Activated CD4-positive, alpha-beta T cell treated with anti-CD3 and anti-CD28 coated beads for 36 hours (primary cell): ENCODE data around the gene SFRP2. TPM values are rescaled to one million over a fixed set of nuclear protein-coding genes. Genes with fewer than 3 reads are reported as not detected.

Source experiments
- ATAC-seq: fragments of 200-7000 bp; cut with Tn5 transposase; one replicate; pipeline ENCODE4 v1.10.0; 2021; ENCODE audit warnings: mild to moderate bottlenecking, moderate library complexity
- CTCF ChIA-PET: fragments of 350-600 bp; sonication (Branson Sonifier 250); formaldehyde crosslinking; loops from one replicate; lab custom pipeline; 2021; ENCODE audit warnings: antibody characterized with exemption; lab: Charles Lee
- POLR2A ChIA-PET: fragments of 350-600 bp; sonication (Branson Sonifier 250); formaldehyde crosslinking; loops from one replicate; lab custom pipeline; 2021; ENCODE audit warnings: antibody characterized with exemption, inconsistent platforms; lab: Charles Lee
- DNase-seq: peaks from one replicate; pipeline ENCODE4 v3.0.0-alpha.2; 2020
- H3K27ac Mint-ChIP-seq: one replicate; pipeline ENCODE4 v1.8.0; 2021; ENCODE audit warnings: mixed read lengths
- H3K27me3 Mint-ChIP-seq: one replicate; pipeline ENCODE4 v1.8.0; 2021; ENCODE audit warnings: mixed read lengths
- H3K36me3 Mint-ChIP-seq: one replicate; pipeline ENCODE4 v1.8.0; 2021; ENCODE audit warnings: low read depth, mixed read lengths
- H3K4me1 Mint-ChIP-seq: one replicate; pipeline ENCODE4 v1.8.0; 2021; ENCODE audit warnings: mixed read lengths
- H3K4me3 Mint-ChIP-seq: one replicate; pipeline ENCODE4 v1.8.0; 2021; ENCODE audit warnings: mild to moderate bottlenecking, moderate library complexity, mixed read lengths
- H3K9me3 Mint-ChIP-seq: one replicate; pipeline ENCODE4 v1.8.0; 2021; ENCODE audit warnings: low read depth, mixed read lengths
- intact Hi-C, 2 experiments: fragments of 100-400 bp; cut with DNase I in 1 of 2; cut with micrococcal nuclease in 1 of 2; formaldehyde crosslinking; loops; one replicate each; pipeline versions ENCODE4 v1.14.2 to v1.15.1; 2022 to 2024; cut with DNase I, micrococcal nuclease
- total RNA-seq, 2 experiments: library from RNA; stranded (reverse); gene quantifications; one replicate each; pipeline ENCODE4 v1.2.3, GENCODE V29; 2021

Gene SFRP2
- total RNA-seq, 2 experiments from 2014 or later, result not detected

- Mint-ChIP-seq H3K27ac (no peak overlapping the region), H3K9me3 (no peaks in the 10 kb centered on the region), H3K4me1 (peaks cover 27% of the 10 kb centered on the region), H3K36me3 (no peaks in the 10 kb centered on the region), H3K27me3 (peaks cover 65% of the 10 kb centered on the region), H3K4me3 (no peak overlapping the region)
- intact Hi-C loops, result loop anchor here (2.0 to 10.0 kb wide), 7 partner anchors 233 to 839 kb away; partner anchors contain the start of genes DCHS2 (in 2 of the 2) and PLRG1 (in 1 of the 2)
- no peak for ATAC-seq
- DNase-seq, result no peak
- POLR2A ChIA-PET, result interaction anchor here (0.6 kb wide), 1 partner anchor 23 kb away, joined by 3 read pairs; no protein-coding TSS in a partner anchor
- CTCF ChIA-PET, result interaction anchor here (0.6 to 3.2 kb wide), 27 partner anchors 9 to 783 kb away, joined by 3 to 16 read pairs (median 3); no protein-coding TSS in a partner anchor
These were observed 2.8 kb downstream of the SFRP2 start for GRCh38 chr4:153785910-153786721.

- intact Hi-C loops, result loop anchor here (10.0 kb wide), 2 partner anchors 711 to 841 kb away; partner anchors contain the start of gene DCHS2 (in 1 of the 2)
- Mint-ChIP-seq H3K27me3 (peaks cover 57% of the 10 kb centered on the region), H3K4me1 (peaks cover 13% of the 10 kb centered on the region), H3K4me3 (no peak overlapping the region), H3K36me3 (no peaks in the 10 kb centered on the region), H3K27ac (no peak overlapping the region), H3K9me3 (no peaks in the 10 kb centered on the region)
- ChIA-PET POLR2A (no interaction called here), CTCF (interaction anchor here (0.5 to 0.7 kb wide), 2 partner anchors 353 to 693 kb away, joined by 3 read pairs; no protein-coding TSS in a partner anchor)
- ATAC-seq (no peak), DNase-seq (no peak)
These were observed 4.7 kb downstream of the SFRP2 start for GRCh38 chr4:153784166-153784699.

- Mint-ChIP-seq H3K36me3 (no peaks in the 10 kb centered on the region), H3K4me3 (no peak overlapping the region), H3K27me3 (peaks cover 50% of the 10 kb centered on the region), H3K9me3 (no peaks in the 10 kb centered on the region), H3K4me1 (no peaks in the 10 kb centered on the region), H3K27ac (no peak overlapping the region)
- ChIA-PET CTCF (interaction anchor here (0.6 kb wide), 1 partner anchor 166 kb away, joined by 3 read pairs; no protein-coding TSS in a partner anchor), POLR2A (no interaction called here)
- intact Hi-C loops, result loop anchor here (10.0 kb wide), 2 partner anchors 712 to 842 kb away; partner anchors contain the start of gene DCHS2 (in 1 of the 2)
- DNase-seq, result no peak
- no peak for ATAC-seq
These were observed 6.3 kb downstream of the SFRP2 start for GRCh38 chr4:153782581-153782980.

- H3K27ac Mint-ChIP-seq, result no peak overlapping the region
- DNase-seq (no peak), ATAC-seq (no peak)
- ChIA-PET POLR2A (no interaction called here), CTCF (interaction anchor here (0.6 to 1.3 kb wide), 2 partner anchors 135 to 166 kb away, joined by 3 read pairs; no protein-coding TSS in a partner anchor)
- intact Hi-C loops, result loop anchor here (10.0 kb wide), 2 partner anchors 713 to 843 kb away; partner anchors contain the start of gene DCHS2 (in 1 of the 2)
- H3K4me1 Mint-ChIP-seq, result no peaks in the 10 kb centered on the region
- no peaks in the 10 kb centered on the region for H3K9me3 Mint-ChIP-seq
- no peaks in the 10 kb centered on the region for H3K36me3 Mint-ChIP-seq
- H3K27me3 Mint-ChIP-seq, result peaks cover 44% of the 10 kb centered on the region
- H3K4me3 Mint-ChIP-seq, result no peak overlapping the region
These were observed 7.0 kb downstream of the SFRP2 start for GRCh38 chr4:153781717-153782416.

- ATAC-seq, result no peak
- no peaks in the 10 kb centered on the region for H3K4me1 Mint-ChIP-seq
- ChIA-PET CTCF (interaction anchor here (0.6 to 1.3 kb wide), 3 partner anchors 9 to 268 kb away, joined by 3 read pairs; no protein-coding TSS in a partner anchor), POLR2A (no interaction called here)
- H3K27ac Mint-ChIP-seq, result no peak overlapping the region
- intact Hi-C loops, result loop anchor here (10.0 kb wide), 2 partner anchors 714 to 844 kb away; partner anchors contain the start of gene DCHS2 (in 1 of the 2)
- DNase-seq, result no peak
- no peaks in the 10 kb centered on the region for H3K9me3 Mint-ChIP-seq
- peaks cover 45% of the 10 kb centered on the region for H3K27me3 Mint-ChIP-seq
- no peak overlapping the region for H3K4me3 Mint-ChIP-seq
- H3K36me3 Mint-ChIP-seq, result no peaks in the 10 kb centered on the region
These were observed 7.6 kb downstream of the SFRP2 start for GRCh38 chr4:153781280-153781679.

GRCh38 chr4:153780876-153781275, 8.0 kb downstream of the SFRP2 start:
- Mint-ChIP-seq H3K27me3 (peaks cover 45% of the 10 kb centered on the region), H3K27ac (no peak overlapping the region), H3K4me3 (no peak overlapping the region), H3K36me3 (no peaks in the 10 kb centered on the region), H3K4me1 (no peaks in the 10 kb centered on the region), H3K9me3 (no peaks in the 10 kb centered on the region)
- CTCF ChIA-PET, result interaction anchor here (0.6 to 1.3 kb wide), 3 partner anchors 9 to 268 kb away, joined by 3 read pairs; no protein-coding TSS in a partner anchor
- no peak for ATAC-seq
- no peak for DNase-seq
- POLR2A ChIA-PET, result interaction anchor here (0.8 kb wide), 1 partner anchor 10 kb away, joined by 3 read pairs; no protein-coding TSS in a partner anchor
- intact Hi-C loops, result loop anchor here (10.0 kb wide), 2 partner anchors 714 to 844 kb away; partner anchors contain the start of gene DCHS2 (in 1 of the 2)

GRCh38 chr4:153780221-153780620, 8.7 kb downstream of the SFRP2 start:
- Mint-ChIP-seq H3K36me3 (no peaks in the 10 kb centered on the region), H3K9me3 (no peaks in the 10 kb centered on the region), H3K4me1 (no peaks in the 10 kb centered on the region), H3K27me3 (peaks cover 47% of the 10 kb centered on the region), H3K27ac (no peak overlapping the region), H3K4me3 (no peak overlapping the region)
- DNase-seq, result no peak
- ChIA-PET CTCF (interaction anchor here (1.2 kb wide), 1 partner anchor 8 kb away, joined by 3 read pairs; no protein-coding TSS in a partner anchor), POLR2A (interaction anchor here (0.8 kb wide), 1 partner anchor 11 kb away, joined by 3 read pairs; no protein-coding TSS in a partner anchor)
- no peak for ATAC-seq
- intact Hi-C loops, result loop anchor here (10.0 kb wide), 2 partner anchors 715 to 845 kb away; partner anchors contain the start of gene DCHS2 (in 1 of the 2)

GRCh38 chr4:153778383-153778782, 10.5 kb downstream of the SFRP2 start:
- no peaks in the 10 kb centered on the region for H3K36me3 Mint-ChIP-seq
- no peak for ATAC-seq
- POLR2A ChIA-PET, result no interaction called here
- H3K27ac Mint-ChIP-seq, result no peak overlapping the region
- no peak for DNase-seq
- intact Hi-C loops, result no loop called here
- CTCF ChIA-PET, result no interaction called here
- H3K27me3 Mint-ChIP-seq, result peaks cover 46% of the 10 kb centered on the region
- H3K9me3 Mint-ChIP-seq, result no peaks in the 10 kb centered on the region
- H3K4me1 Mint-ChIP-seq, result no peaks in the 10 kb centered on the region
- H3K4me3 Mint-ChIP-seq, result no peak overlapping the region

GRCh38 chr4:153777421-153777820, 11.5 kb downstream of the SFRP2 start:
- Mint-ChIP-seq H3K4me3 (no peak overlapping the region), H3K27me3 (peaks cover 46% of the 10 kb centered on the region)
- CTCF ChIA-PET, result interaction anchor here (1.1 kb wide), 1 partner anchor 8 kb away, joined by 4 read pairs; no protein-coding TSS in a partner anchor

GRCh38 chr4:153776601-153777000, 12.3 kb downstream of the SFRP2 start:
- Mint-ChIP-seq H3K9me3 (no peaks in the 10 kb centered on the region), H3K4me1 (no peaks in the 10 kb centered on the region), H3K27ac (no peak overlapping the region), H3K36me3 (no peaks in the 10 kb centered on the region), H3K27me3 (peaks cover 40% of the 10 kb centered on the region), H3K4me3 (no peak overlapping the region)
- intact Hi-C loops, result no loop called here
- ChIA-PET CTCF (interaction anchor here (1.1 kb wide), 1 partner anchor 9 kb away, joined by 4 read pairs; no protein-coding TSS in a partner anchor), POLR2A (no interaction called here)
- DNase-seq (no peak), ATAC-seq (no peak)

More at GRCh38 chr4:153777421-153777820, 11.5 kb downstream of the SFRP2 start:
- Mint-ChIP-seq H3K27ac (no peak overlapping the region), H3K9me3 (no peaks in the 10 kb centered on the region), H3K36me3 (no peaks in the 10 kb centered on the region), H3K4me1 (no peaks in the 10 kb centered on the region)
- POLR2A ChIA-PET, result no interaction called here
- ATAC-seq (no peak), DNase-seq (no peak)
- intact Hi-C loops, result no loop called here
